Body of pancreas (tissue), 4 donors: ENCODE measurements around the gene CYP2U1.

Source experiments
- POLR2A ChIP-seq, 3 donors: fragments of 450-650 bp; IDR thresholded peaks; one replicate each; pipeline ENCODE4 v1.6.1; 2016; ENCODE audit warnings: antibody characterized with exemption in 3 of 3, mild to moderate bottlenecking in 2 of 3
- TF ChIP-seq, protein P1 (sequence below), 7 experiments: fragments of 450-650 bp in 4 of 7; fragments of 200-600 bp in 3 of 7; sonication (generic) in 3 of 7; IDR thresholded peaks; one replicate each; pipeline ENCODE4 v1.5.1; 2016 to 2019; ENCODE audit warnings: antibody characterized with exemption in 7 of 7

DNA sequence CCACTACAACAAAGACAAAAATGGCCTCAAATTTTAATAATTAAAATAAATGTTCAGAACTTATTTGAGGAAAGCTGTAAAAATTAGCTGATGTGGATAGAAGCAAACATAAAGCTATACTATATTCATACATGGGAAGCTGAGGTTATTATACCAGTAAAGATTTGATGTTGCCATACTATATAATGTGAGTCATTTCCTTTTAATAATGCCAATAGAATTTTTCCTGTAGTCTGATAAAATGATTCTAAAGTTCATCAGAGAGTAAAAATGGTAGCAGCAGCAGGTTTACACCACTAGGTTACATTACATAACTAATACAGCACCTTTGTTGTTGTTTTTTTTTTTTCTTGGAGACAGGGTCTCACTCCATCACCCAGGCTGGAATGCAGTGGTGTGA lies 45.5 kb upstream of the CYP2U1 start:
- TF ChIP-seq, protein P1, sequence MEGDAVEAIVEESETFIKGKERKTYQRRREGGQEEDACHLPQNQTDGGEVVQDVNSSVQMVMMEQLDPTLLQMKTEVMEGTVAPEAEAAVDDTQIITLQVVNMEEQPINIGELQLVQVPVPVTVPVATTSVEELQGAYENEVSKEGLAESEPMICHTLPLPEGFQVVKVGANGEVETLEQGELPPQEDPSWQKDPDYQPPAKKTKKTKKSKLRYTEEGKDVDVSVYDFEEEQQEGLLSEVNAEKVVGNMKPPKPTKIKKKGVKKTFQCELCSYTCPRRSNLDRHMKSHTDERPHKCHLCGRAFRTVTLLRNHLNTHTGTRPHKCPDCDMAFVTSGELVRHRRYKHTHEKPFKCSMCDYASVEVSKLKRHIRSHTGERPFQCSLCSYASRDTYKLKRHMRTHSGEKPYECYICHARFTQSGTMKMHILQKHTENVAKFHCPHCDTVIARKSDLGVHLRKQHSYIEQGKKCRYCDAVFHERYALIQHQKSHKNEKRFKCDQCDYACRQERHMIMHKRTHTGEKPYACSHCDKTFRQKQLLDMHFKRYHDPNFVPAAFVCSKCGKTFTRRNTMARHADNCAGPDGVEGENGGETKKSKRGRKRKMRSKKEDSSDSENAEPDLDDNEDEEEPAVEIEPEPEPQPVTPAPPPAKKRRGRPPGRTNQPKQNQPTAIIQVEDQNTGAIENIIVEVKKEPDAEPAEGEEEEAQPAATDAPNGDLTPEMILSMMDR (IDR thresholded peaks at IDR 0.05), result no peak
- TF ChIP-seq POLR2A (IDR thresholded peaks at IDR 0.05), result no peak
